Mesendoderm (in vitro differentiated cells): Measurements from ENCODE around the gene PAFAH2.

Experiments
- DNase-seq: peaks from one replicate; pipeline ENCODE4 v3.0.0; 2013
- H2AK5ac ChIP-seq: 2 replicates; pipeline ENCODE4 v1.6.1; 2013; ENCODE audit warnings: low read length, inconsistent platforms
- H2BK120ac ChIP-seq: 2 replicates; pipeline ENCODE4 v1.6.1; 2013; ENCODE audit warnings: low read depth, mild to moderate bottlenecking, low read length, moderate library complexity, mixed read lengths
- H2BK15ac ChIP-seq: replicated peaks from 2 replicates; pipeline ENCODE4 v1.6.1; 2013; ENCODE audit warnings: low read depth, mild to moderate bottlenecking, moderate library complexity
- H2BK5ac ChIP-seq: 2 replicates; pipeline ENCODE4 v1.6.1; 2013; ENCODE audit warnings: low read length, inconsistent platforms
- H3K18ac ChIP-seq: 2 replicates; pipeline ENCODE4 v1.6.1; 2013; ENCODE audit warnings: mild to moderate bottlenecking, low read length, mixed read lengths
- H3K23ac ChIP-seq: one replicate; pipeline ENCODE4 v1.6.1; 2013; ENCODE audit warnings: low read length
- H3K27ac ChIP-seq: 2 replicates; pipeline ENCODE4 v1.5.1; 2013; ENCODE audit warnings: low read depth, mild to moderate bottlenecking, inconsistent platforms, low read length, moderate library complexity
- H3K27me3 ChIP-seq: 2 replicates; pipeline ENCODE4 v1.6.1; 2013; ENCODE audit warnings: low read length, control low read depth, mild to moderate bottlenecking, inconsistent platforms; ENCODE audit not compliant: insufficient read depth, poor library complexity
- H3K36me3 ChIP-seq: 2 replicates; pipeline ENCODE4 v1.6.1; 2013; ENCODE audit warnings: low read length, inconsistent platforms; ENCODE audit not compliant: control insufficient read depth, insufficient read depth
- H3K4ac ChIP-seq: one replicate; pipeline ENCODE4 v1.6.1; 2013; ENCODE audit warnings: low read depth, mild to moderate bottlenecking, low read length, moderate library complexity
- H3K4me1 ChIP-seq: 2 replicates; pipeline ENCODE4 v1.6.1; 2013; ENCODE audit warnings: low read depth, low read length, inconsistent platforms; ENCODE audit not compliant: control insufficient read depth
- H3K4me2 ChIP-seq: 2 replicates; pipeline ENCODE4 v1.6.1; 2013; ENCODE audit warnings: low read length
- H3K4me3 ChIP-seq: 2 replicates; pipeline ENCODE4 v1.5.1; 2013; ENCODE audit warnings: mild to moderate bottlenecking, low read length
- H3K56ac ChIP-seq: one replicate; pipeline ENCODE4 v1.6.1; 2013; ENCODE audit warnings: low read length
- H3K79me1 ChIP-seq: 2 replicates; pipeline ENCODE4 v1.6.1; 2013; ENCODE audit warnings: low read length, inconsistent platforms
- H3K79me2 ChIP-seq: 2 replicates; pipeline ENCODE4 v1.6.1; 2013; ENCODE audit warnings: mild to moderate bottlenecking, low read length; ENCODE audit not compliant: control insufficient read depth, insufficient read depth
- H3K9ac ChIP-seq: 2 replicates; pipeline ENCODE4 v1.6.1; 2013; ENCODE audit warnings: low read length, inconsistent platforms
- H4K5ac ChIP-seq: one replicate; pipeline ENCODE4 v1.6.1; 2013; ENCODE audit warnings: low read length
- H4K8ac ChIP-seq: one replicate; pipeline ENCODE4 v1.6.1; 2013; ENCODE audit warnings: low read depth, mild to moderate bottlenecking, control low read depth, low read length, moderate library complexity
- WGBS: extraction: QIAGEN DNeasy Blood & Tissue Kit; methylation state at CpG from one replicate; pipeline ENCODE4 v1.1.7; 2013; ENCODE audit warnings: low lambda C conversion rate, missing lambda C conversion rate; ENCODE audit not compliant: insufficient coverage; ENCODE audit errors: extremely low coverage; 5-methylcytosine and 5-hydroxymethylcytosine counted together

The PAFAH2 gene

GRCh38 chr1:26022404-26022779, 24.5 kb upstream of the PAFAH2 start:
- no peak for DNase-seq
- no peak overlapping the region for H3K56ac ChIP-seq
- H3K18ac ChIP-seq = no peak overlapping the region
- no peak overlapping the region for H3K9ac ChIP-seq
- H3K23ac ChIP-seq = no peak overlapping the region
- no peak overlapping the region for H3K4me3 ChIP-seq
- no peak overlapping the region for H4K5ac ChIP-seq
- H3K36me3 ChIP-seq = no peaks in the 10 kb centered on the region
- no peaks in the 10 kb centered on the region for H3K79me2 ChIP-seq
- no peaks in the 10 kb centered on the region for H3K27me3 ChIP-seq
- no CpG with 5 or more reads among the region's 8 CpGs for WGBS
- no peaks in the 10 kb centered on the region for H3K79me1 ChIP-seq
- no peak overlapping the region for H2BK15ac ChIP-seq
- H3K4me2 ChIP-seq = no peak overlapping the region
- H2BK120ac ChIP-seq = no peak overlapping the region
- no peak overlapping the region for H3K4ac ChIP-seq
- H3K4me1 ChIP-seq = no peaks in the 10 kb centered on the region
- H2BK5ac ChIP-seq = no peak overlapping the region
- H3K27ac ChIP-seq = no peak overlapping the region
- H4K8ac ChIP-seq = no peak overlapping the region
- no peak overlapping the region for H2AK5ac ChIP-seq

GRCh38 chr1:26021647-26022403, 24.0 kb upstream of the PAFAH2 start, which contains the start of gene EXTL1:
EXTL1 (plus strand) TSS chr1:26021775; CDS start chr1:26022647, 872 bp downstream.
- H3K4me2 ChIP-seq = peak within 1 kb of the TSS; percentile 35
- H2BK5ac ChIP-seq = no peak within 1 kb of the TSS
- no peak within 1 kb of the TSS for H2BK15ac ChIP-seq
- no peaks in the 10 kb centered on the region for H3K27me3 ChIP-seq
- H3K4me3 ChIP-seq = no peak within 1 kb of the TSS
- no peak within 1 kb of the TSS for H3K23ac ChIP-seq
- peak within 1 kb of the TSS; percentile 78 for H3K56ac ChIP-seq
- H3K79me1 ChIP-seq = no peaks in the 10 kb centered on the region
- no peak within 1 kb of the TSS for H2AK5ac ChIP-seq
- no peak within 1 kb of the TSS for H4K8ac ChIP-seq
- peak; percentile 91 for DNase-seq
- no peak within 1 kb of the TSS for H3K4ac ChIP-seq
- H3K79me2 ChIP-seq = no peaks in the 10 kb centered on the region
- no peaks in the 10 kb centered on the region for H3K4me1 ChIP-seq
- H3K36me3 ChIP-seq = no peaks in the 10 kb centered on the region
- H2BK120ac ChIP-seq = no peak within 1 kb of the TSS
- WGBS = no CpG with 5 or more reads among the region's 15 CpGs
- H4K5ac ChIP-seq = no peak within 1 kb of the TSS
- no peak within 1 kb of the TSS for H3K27ac ChIP-seq
- no peak within 1 kb of the TSS for H3K18ac ChIP-seq
- H3K9ac ChIP-seq = peak within 1 kb of the TSS; percentile 60

- Histone ChIP-seq H2AK5ac (no peak overlapping the region), H3K18ac (no peak overlapping the region), H3K23ac (no peak overlapping the region), H3K36me3 (no peaks in the 10 kb centered on the region), H3K4me1 (no peaks in the 10 kb centered on the region), H3K4me2 (no peak overlapping the region), H3K79me1 (no peaks in the 10 kb centered on the region), H3K4ac (no peak overlapping the region), H2BK5ac (no peak overlapping the region), H3K79me2 (no peaks in the 10 kb centered on the region), H4K8ac (no peak overlapping the region), H2BK120ac (no peak overlapping the region), H3K9ac (no peak overlapping the region), H2BK15ac (no peak overlapping the region), H3K27me3 (no peaks in the 10 kb centered on the region), H3K4me3 (no peak overlapping the region), H3K56ac (no peak overlapping the region), H4K5ac (no peak overlapping the region), H3K27ac (no peak overlapping the region)
- WGBS = no CpG with 5 or more reads among the region's 6 CpGs
- DNase-seq = no peak
Observed at GRCh38 chr1:26020941-26021646, 23.2 kb upstream of the PAFAH2 start.

GRCh38 chr1:26020330-26020768, 22.5 kb upstream of the PAFAH2 start:
- Histone ChIP-seq H3K79me1 (no peaks in the 10 kb centered on the region), H3K4me1 (no peaks in the 10 kb centered on the region), H2BK15ac (no peak overlapping the region), H3K23ac (no peak overlapping the region), H3K27me3 (no peaks in the 10 kb centered on the region), H3K4me3 (no peak overlapping the region), H4K8ac (no peak overlapping the region), H3K27ac (no peak overlapping the region), H3K4ac (no peak overlapping the region), H3K18ac (no peak overlapping the region), H2AK5ac (no peak overlapping the region), H4K5ac (no peak overlapping the region), H3K4me2 (no peak overlapping the region), H3K79me2 (no peaks in the 10 kb centered on the region), H3K36me3 (no peaks in the 10 kb centered on the region), H2BK5ac (no peak overlapping the region), H3K56ac (no peak overlapping the region), H2BK120ac (no peak overlapping the region), H3K9ac (no peak overlapping the region)
- WGBS = no CpG with 5 or more reads among the region's 6 CpGs
- no peak for DNase-seq

GRCh38 chr1:26019641-26020315, 21.9 kb upstream of the PAFAH2 start:
- Histone ChIP-seq H4K5ac (no peak overlapping the region), H3K4me1 (no peaks in the 10 kb centered on the region)
- no CpG with 5 or more reads among the region's 8 CpGs for WGBS

More at GRCh38 chr1:26019641-26020315, 21.9 kb upstream of the PAFAH2 start:
- no peaks in the 10 kb centered on the region for H3K79me1 ChIP-seq
- H2AK5ac ChIP-seq = no peak overlapping the region
- H3K4me2 ChIP-seq = no peak overlapping the region
- H3K27me3 ChIP-seq = no peaks in the 10 kb centered on the region
- no peaks in the 10 kb centered on the region for H3K36me3 ChIP-seq
- H2BK5ac ChIP-seq = no peak overlapping the region
- H3K27ac ChIP-seq = no peak overlapping the region
- no peak overlapping the region for H3K9ac ChIP-seq
- no peak overlapping the region for H4K8ac ChIP-seq
- H2BK15ac ChIP-seq = no peak overlapping the region
- H3K18ac ChIP-seq = no peak overlapping the region
- no peak overlapping the region for H3K23ac ChIP-seq
- H3K56ac ChIP-seq = no peak overlapping the region
- H3K79me2 ChIP-seq = no peaks in the 10 kb centered on the region
- no peak overlapping the region for H3K4me3 ChIP-seq
- H3K4ac ChIP-seq = no peak overlapping the region
- H2BK120ac ChIP-seq = no peak overlapping the region
- DNase-seq = no peak
